ENCODE measurements around the gene NHERF1. TPM values are rescaled to one million over a fixed set of nuclear protein-coding genes. Genes with fewer than 3 reads are reported as not detected.

Gene NHERF1
- total and polyA plus RNA-seq, 2 of the 13 experiments (the other 11 are each of a cell fraction or from before 2014, with no cell fraction given), result 169 to 269 TPM

- TF ChIP-seq GPBP1L1 (CRISPR knock-in tag; IDR thresholded peaks at IDR 0.05) (no peak), MTF2 (CRISPR knock-in tag; IDR thresholded peaks at IDR 0.05; ENCODE audit: borderline replicate concordance) (no peak), MED8 (CRISPR knock-in tag; IDR thresholded peaks at IDR 0.05; ENCODE audit: insufficient replicate concordance) (no peak), PHF21A (CRISPR knock-in tag; IDR thresholded peaks at IDR 0.05) (peak; percentile 86), ZNF766 (CRISPR knock-in tag; IDR thresholded peaks at IDR 0.05; ENCODE audit: borderline replicate concordance) (peak; percentile 81; the same call in 1 of the 2 replicates), ZBTB3 (CRISPR knock-in tag; IDR thresholded peaks at IDR 0.05; ENCODE audit: borderline replicate concordance, low read depth) (peak; percentile 74; the same call in 1 of the 2 replicates), ATF7 (IDR thresholded peaks at IDR 0.05) (no peak), ATF7 (CRISPR knock-in tag; IDR thresholded peaks at IDR 0.05) (no peak), RFXAP (CRISPR knock-in tag; IDR thresholded peaks at IDR 0.05; ENCODE audit: borderline replicate concordance) (peak; percentile 92; the same call in 1 of the 2 replicates), TMF1 (CRISPR knock-in tag; IDR thresholded peaks at IDR 0.05; ENCODE audit: low read depth) (no peak), ZBTB37 (CRISPR knock-in tag; IDR thresholded peaks at IDR 0.05) (no peak), HMG20A (CRISPR knock-in tag; IDR thresholded peaks at IDR 0.05; ENCODE audit: borderline replicate concordance) (peak; percentile 68), CHD2 (IDR thresholded peaks at IDR 0.05; ENCODE audit: low read depth, low read length) (peak; percentile 67), SKI (IDR thresholded peaks at IDR 0.05; ENCODE audit: partially characterized antibody) (peak; percentile 57), CEBPG (CRISPR knock-in tag; IDR thresholded peaks at IDR 0.05) (0 out of 2 replicates have a peak, but pooled peaks have one; percentile 18), CBX1 (IDR thresholded peaks at IDR 0.05; ENCODE audit: low read depth) (no peak), HOXA7 (CRISPR knock-in tag; IDR thresholded peaks at IDR 0.05) (no peak), ZBTB20 (CRISPR knock-in tag; IDR thresholded peaks at IDR 0.05; ENCODE audit: borderline replicate concordance, low read depth) (0 out of 2 replicates have a peak, but pooled peaks have one; percentile 18), KLF16 (CRISPR knock-in tag; IDR thresholded peaks at IDR 0.05) (peak in 1 of 2 experiments; percentile 88; a peak in 2 of 4 replicates), GLI4 (CRISPR knock-in tag; IDR thresholded peaks at IDR 0.05; ENCODE audit: borderline replicate concordance) (no peak), ZBTB38 (CRISPR knock-in tag; IDR thresholded peaks at IDR 0.05) (peak; percentile 16; the same call in 1 of the 2 replicates), CEBPB (IDR thresholded peaks at IDR 0.05; ENCODE audit: borderline replicate concordance, low read depth, low read length) (peak; percentile 35; the same call in 1 of the 2 replicates), ZNF746 (CRISPR knock-in tag; IDR thresholded peaks at IDR 0.05) (peak; percentile 98)
- TF ChIP-seq, protein P1, sequence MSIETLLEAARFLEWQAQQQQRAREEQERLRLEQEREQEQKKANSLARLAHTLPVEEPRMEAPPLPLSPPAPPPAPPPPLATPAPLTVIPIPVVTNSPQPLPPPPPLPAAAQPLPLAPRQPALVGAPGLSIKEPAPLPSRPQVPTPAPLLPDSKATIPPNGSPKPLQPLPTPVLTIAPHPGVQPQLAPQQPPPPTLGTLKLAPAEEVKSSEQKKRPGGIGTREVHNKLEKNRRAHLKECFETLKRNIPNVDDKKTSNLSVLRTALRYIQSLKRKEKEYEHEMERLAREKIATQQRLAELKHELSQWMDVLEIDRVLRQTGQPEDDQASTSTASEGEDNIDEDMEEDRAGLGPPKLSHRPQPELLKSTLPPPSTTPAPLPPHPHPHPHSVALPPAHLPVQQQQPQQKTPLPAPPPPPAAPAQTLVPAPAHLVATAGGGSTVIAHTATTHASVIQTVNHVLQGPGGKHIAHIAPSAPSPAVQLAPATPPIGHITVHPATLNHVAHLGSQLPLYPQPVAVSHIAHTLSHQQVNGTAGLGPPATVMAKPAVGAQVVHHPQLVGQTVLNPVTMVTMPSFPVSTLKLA (IDR thresholded peaks at IDR 0.05), result no peak
- TF ChIP-seq, protein P2, sequence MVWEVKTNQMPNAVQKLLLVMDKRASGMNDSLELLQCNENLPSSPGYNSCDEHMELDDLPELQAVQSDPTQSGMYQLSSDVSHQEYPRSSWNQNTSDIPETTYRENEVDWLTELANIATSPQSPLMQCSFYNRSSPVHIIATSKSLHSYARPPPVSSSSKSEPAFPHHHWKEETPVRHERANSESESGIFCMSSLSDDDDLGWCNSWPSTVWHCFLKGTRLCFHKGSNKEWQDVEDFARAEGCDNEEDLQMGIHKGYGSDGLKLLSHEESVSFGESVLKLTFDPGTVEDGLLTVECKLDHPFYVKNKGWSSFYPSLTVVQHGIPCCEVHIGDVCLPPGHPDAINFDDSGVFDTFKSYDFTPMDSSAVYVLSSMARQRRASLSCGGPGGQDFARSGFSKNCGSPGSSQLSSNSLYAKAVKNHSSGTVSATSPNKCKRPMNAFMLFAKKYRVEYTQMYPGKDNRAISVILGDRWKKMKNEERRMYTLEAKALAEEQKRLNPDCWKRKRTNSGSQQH (CRISPR knock-in tag; IDR thresholded peaks at IDR 0.05; ENCODE audit: low read depth), result peak; percentile 57; the same call in 1 of the 2 replicates
Measured at GRCh38 chr17:74763565-74764387, 15.3 kb downstream of the NHERF1 start (continued).
